ENCODE results near the gene INTS15. TPM values are rescaled to one million over a fixed set of nuclear protein-coding genes. Genes with fewer than 3 reads are reported as not detected.
A peak's percentile ranks its signal among the peaks of the same experiment; 100 is the strongest.

The INTS15 gene
- total RNA-seq, 1 experiment from 2014 or later = 46.8 TPM

DNA sequence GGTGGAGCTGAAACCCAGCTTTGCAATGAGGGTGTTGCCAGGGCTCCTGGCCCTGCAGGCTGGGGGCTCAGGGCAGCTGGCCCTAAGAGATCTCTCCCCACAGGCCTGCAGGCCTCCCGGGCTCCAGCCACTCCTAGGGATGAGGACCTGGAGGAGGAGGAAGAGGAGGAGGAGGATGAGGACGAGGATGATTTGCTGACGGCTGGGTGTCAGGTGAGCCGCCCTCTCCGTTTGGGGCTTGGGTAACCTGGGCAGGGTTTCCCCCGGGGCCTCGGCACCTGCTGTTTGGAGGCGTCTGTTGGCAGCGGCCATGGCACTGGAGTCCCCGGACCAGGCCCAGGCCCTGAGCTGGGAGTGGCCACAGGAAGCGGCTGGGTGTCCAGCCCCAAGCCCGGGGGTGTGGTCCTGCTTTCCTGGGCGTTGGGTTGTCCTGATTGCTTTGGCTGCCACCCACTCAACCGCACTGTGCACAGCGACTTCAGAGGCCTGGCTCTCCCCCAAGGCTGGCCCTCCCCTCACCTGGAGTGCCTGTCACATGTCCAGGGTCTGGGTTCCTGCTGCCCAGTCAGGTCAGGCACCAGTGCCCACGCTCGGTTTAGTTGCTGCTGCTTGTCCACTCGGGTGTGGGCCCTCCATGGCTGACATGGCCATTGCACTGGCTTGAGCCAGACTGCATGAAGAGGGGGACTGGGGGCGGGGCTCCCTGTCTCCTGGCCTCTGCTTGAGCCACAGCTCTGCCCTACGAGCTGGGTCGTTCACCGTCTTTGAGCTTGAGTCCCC lies 53.2 kb downstream of the INTS15 start:
- Histone ChIP-seq H3K9me3 (ENCODE audit: control insufficient read depth, insufficient read depth, low read depth, low read length) (no peaks in the 10 kb centered on the region), H3K36me3 (ENCODE audit: control insufficient read depth, insufficient read depth, low read length) (peaks cover 4% of the 10 kb centered on the region; the same call in 1 of the 2 replicates), H3K27ac (ENCODE audit: low read length) (no peak overlapping the region), H3K4me3 (ENCODE audit: low read depth in 2 of 2, low read length in 2 of 2) (no peak overlapping the region), H3K4me1 (ENCODE audit: control insufficient read depth, insufficient read depth, low read length) (peaks cover 7% of the 10 kb centered on the region), H3K27me3 (ENCODE audit: control insufficient read depth, insufficient read depth, low read length) (no peaks in the 10 kb centered on the region)
- DNase-seq (ENCODE audit: low read depth, low spot score) (no peak), ATAC-seq (peak; percentile 19; the same call in 1 of the 2 replicates)
- ChIA-PET POLR2A (no interaction called here), CTCF (no interaction called here)
- no TSS peak for BruUV-seq (replicated peaks)
- in situ Hi-C loops (cut with HindIII; ENCODE audit: low pct_unique_long_range_greater_than_20kb, low sequenced_read_pairs) = no loop called here
- intact Hi-C loops (cut with micrococcal nuclease; ENCODE audit: unreplicated experiment) = no loop called here
- no peak for TF ChIP-seq SIN3A (IDR thresholded peaks at IDR 0.05; ENCODE audit: borderline replicate concordance, insufficient read depth, low read depth, low read length)
- TF ChIP-seq, protein P1, sequence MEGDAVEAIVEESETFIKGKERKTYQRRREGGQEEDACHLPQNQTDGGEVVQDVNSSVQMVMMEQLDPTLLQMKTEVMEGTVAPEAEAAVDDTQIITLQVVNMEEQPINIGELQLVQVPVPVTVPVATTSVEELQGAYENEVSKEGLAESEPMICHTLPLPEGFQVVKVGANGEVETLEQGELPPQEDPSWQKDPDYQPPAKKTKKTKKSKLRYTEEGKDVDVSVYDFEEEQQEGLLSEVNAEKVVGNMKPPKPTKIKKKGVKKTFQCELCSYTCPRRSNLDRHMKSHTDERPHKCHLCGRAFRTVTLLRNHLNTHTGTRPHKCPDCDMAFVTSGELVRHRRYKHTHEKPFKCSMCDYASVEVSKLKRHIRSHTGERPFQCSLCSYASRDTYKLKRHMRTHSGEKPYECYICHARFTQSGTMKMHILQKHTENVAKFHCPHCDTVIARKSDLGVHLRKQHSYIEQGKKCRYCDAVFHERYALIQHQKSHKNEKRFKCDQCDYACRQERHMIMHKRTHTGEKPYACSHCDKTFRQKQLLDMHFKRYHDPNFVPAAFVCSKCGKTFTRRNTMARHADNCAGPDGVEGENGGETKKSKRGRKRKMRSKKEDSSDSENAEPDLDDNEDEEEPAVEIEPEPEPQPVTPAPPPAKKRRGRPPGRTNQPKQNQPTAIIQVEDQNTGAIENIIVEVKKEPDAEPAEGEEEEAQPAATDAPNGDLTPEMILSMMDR (IDR thresholded peaks at IDR 0.05) = no peak
- no peak for TF ChIP-seq TCF7L2 (IDR thresholded peaks at IDR 0.05; ENCODE audit: low read depth, low read length)
- no peak for TF ChIP-seq POLR2AphosphoS5 (IDR thresholded peaks at IDR 0.05; ENCODE audit: low read depth, low read length)
- TF ChIP-seq, protein P2, sequence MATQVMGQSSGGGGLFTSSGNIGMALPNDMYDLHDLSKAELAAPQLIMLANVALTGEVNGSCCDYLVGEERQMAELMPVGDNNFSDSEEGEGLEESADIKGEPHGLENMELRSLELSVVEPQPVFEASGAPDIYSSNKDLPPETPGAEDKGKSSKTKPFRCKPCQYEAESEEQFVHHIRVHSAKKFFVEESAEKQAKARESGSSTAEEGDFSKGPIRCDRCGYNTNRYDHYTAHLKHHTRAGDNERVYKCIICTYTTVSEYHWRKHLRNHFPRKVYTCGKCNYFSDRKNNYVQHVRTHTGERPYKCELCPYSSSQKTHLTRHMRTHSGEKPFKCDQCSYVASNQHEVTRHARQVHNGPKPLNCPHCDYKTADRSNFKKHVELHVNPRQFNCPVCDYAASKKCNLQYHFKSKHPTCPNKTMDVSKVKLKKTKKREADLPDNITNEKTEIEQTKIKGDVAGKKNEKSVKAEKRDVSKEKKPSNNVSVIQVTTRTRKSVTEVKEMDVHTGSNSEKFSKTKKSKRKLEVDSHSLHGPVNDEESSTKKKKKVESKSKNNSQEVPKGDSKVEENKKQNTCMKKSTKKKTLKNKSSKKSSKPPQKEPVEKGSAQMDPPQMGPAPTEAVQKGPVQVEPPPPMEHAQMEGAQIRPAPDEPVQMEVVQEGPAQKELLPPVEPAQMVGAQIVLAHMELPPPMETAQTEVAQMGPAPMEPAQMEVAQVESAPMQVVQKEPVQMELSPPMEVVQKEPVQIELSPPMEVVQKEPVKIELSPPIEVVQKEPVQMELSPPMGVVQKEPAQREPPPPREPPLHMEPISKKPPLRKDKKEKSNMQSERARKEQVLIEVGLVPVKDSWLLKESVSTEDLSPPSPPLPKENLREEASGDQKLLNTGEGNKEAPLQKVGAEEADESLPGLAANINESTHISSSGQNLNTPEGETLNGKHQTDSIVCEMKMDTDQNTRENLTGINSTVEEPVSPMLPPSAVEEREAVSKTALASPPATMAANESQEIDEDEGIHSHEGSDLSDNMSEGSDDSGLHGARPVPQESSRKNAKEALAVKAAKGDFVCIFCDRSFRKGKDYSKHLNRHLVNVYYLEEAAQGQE (IDR thresholded peaks at IDR 0.05; ENCODE audit: insufficient read depth in 1 of 2, low read depth in 2 of 2, low read length in 1 of 2) = no peak

DNA sequence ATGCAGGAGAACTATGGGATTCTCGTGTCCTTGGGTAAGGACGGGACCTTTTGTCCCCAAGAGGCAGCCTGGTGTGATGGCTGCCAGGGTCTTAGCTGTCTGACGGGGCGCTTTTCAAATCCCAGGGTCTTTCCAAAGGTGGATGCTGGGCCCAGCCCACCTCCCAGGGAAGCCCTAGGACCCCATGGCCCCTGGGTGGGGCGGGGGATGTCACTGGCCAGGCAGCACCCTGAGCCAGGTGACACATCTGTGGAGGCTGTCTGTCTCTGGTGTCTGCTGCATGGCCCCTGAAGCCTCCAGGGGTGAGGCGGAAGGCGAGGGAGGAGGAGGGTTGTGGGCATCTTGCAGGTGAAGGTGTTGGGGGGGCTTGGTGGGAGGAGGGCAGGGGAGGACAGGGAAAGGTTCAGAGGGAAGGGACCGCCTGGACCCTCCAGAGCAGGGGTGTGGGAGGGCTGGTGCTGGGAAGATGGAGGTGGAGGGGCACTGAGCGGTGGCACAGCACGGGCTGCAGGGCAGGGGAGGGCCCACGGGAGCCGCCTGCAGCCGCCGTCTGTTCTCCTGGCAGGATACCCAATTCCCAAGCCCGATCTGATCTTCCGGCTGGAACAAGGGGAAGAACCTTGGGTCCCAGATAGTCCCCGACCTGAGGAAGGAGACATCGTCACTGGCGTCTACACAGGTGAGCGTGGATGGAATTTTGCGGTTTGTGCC lies 54.2 kb downstream of the INTS15 start:
- ChIA-PET CTCF (no interaction called here), POLR2A (no interaction called here)
- H3K27me3 ChIP-seq (ENCODE audit: control insufficient read depth, insufficient read depth, low read length) = no peaks in the 10 kb centered on the region
- H3K4me1 ChIP-seq (ENCODE audit: control insufficient read depth, insufficient read depth, low read length) = no peaks in the 10 kb centered on the region
- DNase-seq (ENCODE audit: low read depth, low spot score) (no peak), ATAC-seq (no peak)
- no TSS peak for BruUV-seq (replicated peaks)
- no peaks in the 10 kb centered on the region; the same call in 1 of the 2 replicates for H3K9me3 ChIP-seq (ENCODE audit: control insufficient read depth, insufficient read depth, low read depth, low read length)
- intact Hi-C loops (cut with micrococcal nuclease; ENCODE audit: unreplicated experiment) = no loop called here
- H3K27ac ChIP-seq (ENCODE audit: low read length) = no peak overlapping the region
- in situ Hi-C loops (cut with HindIII; ENCODE audit: low pct_unique_long_range_greater_than_20kb, low sequenced_read_pairs) = no loop called here
- H3K36me3 ChIP-seq (ENCODE audit: control insufficient read depth, insufficient read depth, low read length) = peaks cover 4% of the 10 kb centered on the region; the same call in 1 of the 2 replicates
- H3K4me3 ChIP-seq (ENCODE audit: low read depth in 2 of 2, low read length in 2 of 2) = no peak overlapping the region
- TF ChIP-seq, protein P2 (IDR thresholded peaks at IDR 0.05; ENCODE audit: insufficient read depth in 1 of 2, low read depth in 2 of 2, low read length in 1 of 2) = no peak
- TF ChIP-seq, protein P1 (IDR thresholded peaks at IDR 0.05) = no peak
- TF ChIP-seq TCF7L2 (IDR thresholded peaks at IDR 0.05; ENCODE audit: low read depth, low read length) = no peak
- no peak for TF ChIP-seq POLR2AphosphoS5 (IDR thresholded peaks at IDR 0.05; ENCODE audit: low read depth, low read length)
- no peak for TF ChIP-seq SIN3A (IDR thresholded peaks at IDR 0.05; ENCODE audit: borderline replicate concordance, insufficient read depth, low read depth, low read length)
